NCI-H2081 treated with DMSO at 0.1 percent for 48 hours (cell line): Measurements from ENCODE around the gene KRTAP10-8.
"Not testable (repeated sequence)": the region's sequence is repeated elsewhere in the genome, so short reads cannot be mapped to it uniquely, and the experiment has no call there.

Source experiments
- DNase-seq: peaks from one replicate; lab custom pipeline; 2025; lab: John Stamatoyannopoulos, UW

KRTAP10-8 gene

DNA sequence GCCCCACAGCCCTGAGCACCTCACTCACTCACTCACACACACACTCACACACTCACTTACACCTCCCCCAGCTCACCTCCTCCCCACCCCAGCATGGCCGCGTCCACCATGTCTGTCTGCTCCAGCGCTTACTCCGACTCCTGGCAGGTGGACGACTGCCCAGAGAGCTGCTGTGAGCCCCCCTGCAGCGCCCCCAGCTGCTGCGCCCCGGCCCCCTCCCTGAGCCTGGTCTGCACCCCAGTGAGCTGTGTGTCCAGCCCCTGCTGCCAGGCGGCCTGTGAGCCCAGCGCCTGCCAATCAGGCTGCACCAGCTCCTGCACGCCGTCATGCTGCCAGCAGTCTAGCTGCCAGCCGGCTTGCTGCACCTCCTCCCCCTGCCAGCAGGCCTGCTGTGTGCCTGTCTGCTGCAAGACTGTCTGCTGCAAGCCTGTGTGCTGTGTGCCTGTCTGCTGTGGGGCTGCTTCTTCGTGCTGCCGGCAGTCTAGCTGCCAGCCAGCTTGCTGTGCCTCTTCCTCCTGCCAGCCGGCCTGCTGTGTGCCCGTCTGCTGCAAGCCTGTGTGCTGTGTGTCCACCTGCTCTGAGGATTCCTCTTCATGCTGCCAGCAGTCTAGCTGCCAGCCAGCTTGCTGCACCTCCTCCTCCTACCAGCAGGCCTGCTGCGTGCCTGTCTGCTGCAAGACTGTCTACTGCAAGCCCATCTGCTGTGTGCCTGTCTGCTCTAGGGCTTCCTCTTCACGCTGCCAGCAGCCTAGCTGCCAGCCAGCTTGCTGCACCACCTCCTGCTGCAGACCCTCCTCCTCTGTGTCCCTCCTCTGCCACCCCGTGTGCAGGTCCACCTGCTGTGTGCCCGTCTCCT, 34.7 kb downstream of the KRTAP10-8 start, which contains the start of gene KRTAP10-11:
TSS of gene KRTAP10-11 (plus strand) at position 49 of the 856 bp plus-strand sequence. CDS start at position 94, 45 bp downstream.
- DNase-seq = not testable (repeated sequence)

DNA sequence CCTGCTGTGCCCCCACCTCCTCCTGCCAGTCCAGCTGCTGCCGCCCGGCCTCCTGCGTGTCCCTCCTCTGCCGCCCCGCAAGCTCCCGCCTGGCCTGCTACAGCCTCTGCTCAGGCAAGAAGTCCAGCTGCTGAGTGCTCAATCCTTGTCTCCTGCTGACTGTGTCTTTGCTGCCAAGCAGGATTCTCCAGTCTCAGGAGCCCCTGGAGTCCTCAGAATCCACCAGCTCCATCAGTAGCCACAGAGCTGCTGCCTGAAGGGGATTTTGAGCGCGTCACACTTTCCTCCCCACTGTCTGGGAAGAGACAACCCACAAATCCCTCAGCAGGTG, 35.3 kb downstream of the KRTAP10-8 start:
- DNase-seq = no peak

DNA sequence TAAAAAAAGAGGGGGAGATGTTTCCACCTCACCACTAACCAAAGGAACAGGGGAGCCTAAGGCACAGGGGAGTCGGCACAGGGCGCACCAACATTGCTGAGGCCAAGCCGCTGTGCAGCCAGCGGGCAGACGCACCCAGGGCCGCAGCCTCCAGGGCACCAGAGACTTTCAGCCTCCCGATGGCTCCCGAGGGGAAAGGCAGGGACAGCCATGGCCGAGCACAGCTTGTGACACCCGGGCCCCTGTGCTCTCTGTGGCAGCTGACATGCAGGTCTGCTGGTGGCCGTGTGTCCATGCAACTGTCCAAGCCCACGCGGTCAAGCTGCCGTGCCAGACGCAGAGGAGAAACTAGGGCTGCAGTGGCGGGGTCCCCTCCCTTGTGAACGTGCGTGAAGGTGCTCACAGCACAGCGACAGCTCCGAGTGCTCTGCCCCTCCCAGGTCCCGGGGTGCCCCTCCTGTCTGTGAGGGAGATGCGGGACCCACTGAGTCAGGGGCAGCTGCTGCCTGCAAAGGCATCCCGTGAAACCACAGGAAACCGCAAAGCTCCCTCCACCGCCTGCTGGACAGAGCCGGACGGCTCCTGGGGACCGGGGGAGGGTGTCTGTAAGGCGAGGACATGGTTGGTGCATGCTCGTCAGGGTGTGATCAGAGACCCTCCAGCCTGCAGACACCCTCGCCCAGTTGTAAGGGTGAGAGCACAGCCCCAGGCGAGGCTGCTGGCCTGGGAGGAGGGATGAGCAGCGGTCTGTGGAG, 36.9 kb downstream of the KRTAP10-8 start:
- no peak for DNase-seq

DNA sequence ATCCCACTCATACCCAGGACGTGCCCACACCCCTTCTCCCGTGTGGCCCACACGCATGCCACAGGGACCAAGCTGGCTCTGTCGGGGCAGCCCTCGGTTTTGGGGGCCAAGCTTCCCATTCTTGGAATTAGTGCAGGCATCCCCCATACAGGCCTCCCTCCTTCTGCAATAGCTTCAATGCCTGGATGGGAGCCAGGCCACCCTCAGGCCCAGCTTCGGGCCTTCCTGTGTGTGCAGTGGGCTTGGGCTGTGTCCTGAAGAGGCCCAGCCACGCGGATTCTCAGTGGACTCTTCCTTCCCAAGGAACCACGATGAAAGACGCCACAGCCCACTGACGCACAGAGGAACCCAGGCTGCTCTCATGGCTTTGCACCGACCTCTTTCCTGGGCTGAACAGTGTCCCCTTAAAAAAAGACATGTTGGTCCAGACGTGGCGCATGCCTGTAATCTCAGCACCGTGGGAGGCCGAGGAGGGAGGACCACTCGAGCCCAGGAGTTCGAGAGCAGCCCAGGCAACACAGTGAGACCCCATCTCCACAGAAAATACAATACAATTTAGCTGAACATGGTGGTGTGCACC, 37.7 kb downstream of the KRTAP10-8 start:
- no peak for DNase-seq

DNA sequence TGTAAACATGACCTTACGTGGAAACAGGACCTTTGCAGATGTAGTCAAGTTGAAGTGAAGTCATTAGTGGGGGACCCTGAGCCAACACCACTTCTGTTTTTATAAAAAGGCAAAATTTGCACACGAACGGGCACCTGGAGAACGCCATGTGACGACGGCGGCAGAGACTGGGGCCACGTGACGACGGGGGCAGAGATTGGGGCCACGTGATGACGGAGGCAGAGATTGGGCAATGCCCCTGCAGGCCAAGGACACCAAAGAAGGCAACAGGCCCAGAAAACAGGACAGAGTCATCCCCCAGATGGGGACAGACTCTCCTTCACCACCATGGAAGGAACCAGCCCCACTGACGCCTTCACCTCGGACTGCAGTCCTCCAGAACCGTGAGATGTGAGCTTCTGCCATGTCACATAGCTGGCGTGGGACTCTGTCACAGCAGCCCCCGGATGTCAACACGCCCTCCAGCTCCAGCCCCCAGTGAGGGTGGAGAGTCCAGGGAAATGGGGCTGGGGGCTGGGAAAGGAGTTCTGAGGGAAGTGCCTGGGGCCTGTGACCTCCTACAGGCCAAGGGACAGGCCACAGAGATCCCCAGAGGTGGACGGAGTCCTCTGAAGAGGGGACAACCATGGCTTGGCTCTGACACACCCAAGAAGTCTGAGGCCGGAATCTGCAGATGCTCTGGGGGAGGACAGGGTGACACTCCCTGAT, 38.5 kb downstream of the KRTAP10-8 start:
- DNase-seq = no peak

DNA sequence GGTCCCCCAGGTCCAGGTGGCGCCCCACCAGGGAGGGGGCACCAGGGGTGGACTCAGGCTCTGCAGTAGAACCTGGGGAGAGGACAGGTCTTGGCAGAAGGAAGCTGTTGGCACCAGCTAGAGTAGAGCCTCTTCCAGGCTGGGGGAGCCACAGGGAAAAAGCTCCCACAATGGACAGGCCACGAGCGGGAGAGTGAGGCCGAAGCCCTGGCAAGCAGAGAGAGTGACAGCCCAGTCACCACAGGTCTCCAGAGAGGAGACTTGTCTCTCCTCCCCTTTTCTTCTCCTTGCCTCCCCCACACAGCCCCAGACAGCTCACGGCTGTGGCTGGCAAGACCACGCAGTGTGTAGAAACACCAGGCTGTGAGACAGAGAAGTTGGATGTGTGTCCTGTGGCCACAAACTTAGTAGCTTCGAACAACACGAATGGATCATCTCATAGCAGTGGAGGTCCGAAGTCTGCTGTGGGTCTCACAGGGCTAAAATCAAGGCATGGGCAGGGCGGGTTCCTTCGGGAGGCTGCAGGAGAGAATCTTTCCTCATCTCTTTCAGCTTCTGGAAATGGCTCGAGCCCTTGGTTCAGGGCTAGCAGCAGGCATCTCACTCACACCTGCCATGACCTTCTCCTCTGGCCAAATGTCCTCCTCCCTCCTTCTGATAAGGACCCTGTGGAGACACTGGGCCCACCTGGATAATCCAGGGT, 39.2 kb downstream of the KRTAP10-8 start:
- no peak for DNase-seq

DNA sequence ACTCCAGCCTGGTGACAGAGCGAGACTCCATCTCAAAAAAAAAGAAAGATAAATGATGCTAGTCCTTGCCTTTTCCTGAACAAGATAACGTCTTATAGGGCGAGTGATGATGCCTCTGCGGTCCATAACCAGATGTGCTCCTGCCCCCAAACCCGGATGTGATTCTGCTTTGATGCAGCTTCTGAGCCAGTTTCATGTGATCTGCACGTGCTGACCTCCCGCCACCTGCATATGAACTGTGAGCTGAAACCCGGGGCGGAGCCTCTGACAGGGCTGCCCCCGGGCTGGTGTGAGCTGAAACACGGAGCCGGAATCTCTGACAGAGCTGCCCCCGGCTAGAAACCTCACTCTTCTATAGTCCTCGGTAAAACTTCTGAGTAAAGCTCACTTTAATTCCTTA, 41.2 kb downstream of the KRTAP10-8 start:
- DNase-seq = no peak

DNA sequence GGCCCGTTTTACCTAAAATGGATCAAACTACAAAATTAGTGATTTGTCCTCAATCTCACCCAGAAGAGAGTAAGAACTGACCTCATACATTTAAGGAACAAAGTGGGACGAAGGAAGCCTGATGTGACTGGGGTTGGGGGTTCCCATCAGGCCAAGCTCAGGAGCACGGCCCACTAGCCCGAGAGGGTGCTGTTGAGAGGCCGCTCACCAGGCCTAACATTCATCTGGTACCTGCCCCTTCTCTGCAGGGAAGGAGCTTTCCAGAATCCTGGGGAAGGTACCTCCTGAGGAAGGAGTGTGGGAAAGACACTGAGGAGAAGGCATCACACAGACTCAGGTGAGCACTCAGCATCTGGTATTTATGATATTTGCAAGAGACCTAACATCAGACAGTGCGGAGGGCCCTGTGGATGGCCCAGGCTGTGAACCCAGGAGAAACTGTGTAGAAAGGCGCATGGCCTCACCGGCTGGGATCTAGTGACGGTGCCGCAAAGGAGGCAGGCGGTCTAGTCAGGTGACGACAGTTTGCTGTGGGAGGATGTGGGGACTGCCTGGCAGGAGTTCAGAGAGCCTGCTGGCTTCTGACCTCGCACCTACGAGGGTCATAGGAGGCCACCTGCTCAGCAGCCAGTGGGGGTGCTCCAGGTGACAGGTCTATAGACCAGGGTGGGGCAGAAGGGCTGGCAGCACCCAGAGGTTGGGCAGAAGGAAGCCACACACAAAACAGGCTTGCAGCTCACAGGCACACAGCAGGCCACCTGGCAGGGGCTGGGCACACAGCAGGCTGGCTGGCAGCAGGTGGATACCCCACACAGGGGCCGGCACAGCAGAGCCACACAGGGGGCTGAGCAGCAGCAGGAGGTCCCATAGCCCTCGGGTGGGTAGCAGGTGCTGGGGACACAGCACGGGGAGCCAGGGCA, 42.0 kb downstream of the KRTAP10-8 start:
- peak; percentile 12 for DNase-seq

DNA sequence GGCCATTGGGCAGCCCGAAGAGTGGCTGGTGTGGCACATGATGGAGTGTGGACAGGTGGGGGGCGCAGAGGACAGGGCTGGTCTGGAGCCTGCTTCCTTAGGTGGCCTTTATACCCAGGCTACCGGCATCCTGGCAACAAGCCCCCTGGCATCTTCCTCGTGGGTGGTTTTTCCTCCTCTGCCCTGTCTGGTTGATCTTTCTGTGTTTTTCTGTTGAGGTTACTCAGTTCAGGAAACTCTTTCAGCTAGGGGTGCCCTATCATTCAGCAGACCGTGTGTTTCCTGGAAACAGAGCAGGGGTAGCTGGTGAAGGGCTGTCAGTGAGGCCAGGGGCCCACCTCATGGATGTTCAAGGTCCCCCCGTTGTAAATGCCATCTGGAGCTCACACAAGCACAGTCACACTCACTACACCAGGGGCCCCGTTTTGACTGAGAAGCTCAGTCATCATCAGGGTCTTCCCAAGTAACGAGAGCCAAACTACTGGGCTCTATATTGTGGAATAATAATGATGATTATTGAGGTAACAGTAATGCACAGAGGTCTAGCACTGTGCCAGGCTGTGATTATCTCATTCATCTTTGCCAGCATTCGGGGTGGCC, 42.8 kb downstream of the KRTAP10-8 start, which contains the start of gene KRTAP12-4:
TSS of gene KRTAP12-4 (minus strand) at position 84 of the 600 bp plus-strand sequence. CDS start at position 39, 45 bp downstream.
- no peak for DNase-seq

DNA sequence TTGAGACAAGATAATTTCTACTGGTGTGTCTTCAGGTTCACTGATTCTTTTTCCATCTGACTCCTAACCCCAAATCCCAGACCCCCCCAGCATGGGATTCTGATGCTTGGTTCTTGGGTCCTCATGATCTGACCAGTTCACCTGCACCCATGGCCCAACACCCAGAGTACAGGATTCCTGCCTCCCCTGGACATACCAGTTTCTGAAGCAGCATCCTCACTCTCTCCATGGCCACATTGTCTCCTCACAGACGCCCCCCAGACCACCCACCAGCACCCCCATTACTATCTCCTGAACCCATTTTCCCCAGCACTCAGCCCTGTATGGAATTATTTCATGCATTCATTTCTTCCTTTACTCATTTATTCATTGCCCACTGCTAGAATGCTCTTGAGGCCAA, 45.0 kb downstream of the KRTAP10-8 start:
- DNase-seq = no peak

DNA sequence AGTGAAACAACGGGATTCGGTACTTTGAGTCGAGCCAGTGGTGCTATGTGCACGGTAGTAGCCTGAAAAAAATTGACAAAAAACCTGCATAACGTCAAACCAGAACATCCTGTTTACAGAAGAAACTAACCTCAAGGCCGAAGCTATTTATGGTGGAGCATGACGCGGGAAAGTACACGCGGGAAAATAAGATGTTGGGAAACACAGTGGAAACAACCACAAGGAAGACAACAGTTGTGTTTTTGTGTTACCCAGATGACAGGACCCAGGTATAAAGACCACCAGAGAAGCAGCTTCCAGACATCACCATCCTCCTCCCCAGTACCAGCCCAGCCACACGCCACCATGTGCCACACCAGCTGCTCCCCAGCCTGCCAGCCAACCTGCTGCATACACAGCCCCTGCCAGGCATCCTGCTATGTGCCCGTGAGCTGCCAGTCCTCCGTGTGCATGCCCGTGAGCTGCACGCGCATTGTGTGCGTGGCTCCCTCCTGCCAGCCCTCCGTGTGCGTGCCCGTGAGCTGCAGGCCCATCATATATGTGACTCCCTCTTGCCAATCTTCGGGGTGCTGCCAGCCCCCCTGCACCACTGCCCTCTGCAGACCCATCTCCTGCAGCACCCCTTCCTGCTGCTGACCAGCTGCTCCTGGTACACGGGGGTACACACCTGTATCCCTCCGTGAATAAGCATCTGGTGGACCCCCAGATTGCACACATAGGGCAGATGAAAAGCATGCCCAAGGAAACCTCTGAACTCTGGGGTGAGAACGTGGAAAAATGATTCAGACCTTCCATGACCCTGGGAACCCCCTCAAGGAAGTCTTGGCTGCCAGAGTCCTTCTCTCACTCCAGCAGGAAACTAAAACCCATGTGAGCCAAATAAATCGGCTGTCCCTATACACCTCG, 46.0 kb downstream of the KRTAP10-8 start, which contains the start of gene KRTAP12-3:
TSS of gene KRTAP12-3 (plus strand) at position 298 of the 906 bp plus-strand sequence. CDS start at position 346, 48 bp downstream.
- DNase-seq = no peak

DNA sequence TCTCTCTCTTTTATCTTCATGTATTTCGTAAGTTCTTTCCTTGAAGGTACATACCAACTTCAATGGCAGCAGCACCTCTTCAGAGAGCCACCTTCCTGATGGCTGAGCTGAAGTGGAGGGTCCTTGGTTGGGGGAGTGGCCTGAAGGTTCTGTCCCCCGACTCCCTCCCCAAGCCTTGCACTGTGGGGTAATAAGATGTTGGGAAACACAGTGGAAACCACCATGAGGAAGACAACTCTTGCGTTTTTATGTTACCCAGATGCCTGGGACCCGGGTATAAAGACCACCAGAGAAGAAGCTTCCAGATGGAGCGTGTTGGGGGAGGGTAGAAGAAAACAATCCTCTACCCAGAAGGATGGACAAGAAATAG, 46.6 kb downstream of the KRTAP10-8 start:
- DNase-seq = no peak

DNA sequence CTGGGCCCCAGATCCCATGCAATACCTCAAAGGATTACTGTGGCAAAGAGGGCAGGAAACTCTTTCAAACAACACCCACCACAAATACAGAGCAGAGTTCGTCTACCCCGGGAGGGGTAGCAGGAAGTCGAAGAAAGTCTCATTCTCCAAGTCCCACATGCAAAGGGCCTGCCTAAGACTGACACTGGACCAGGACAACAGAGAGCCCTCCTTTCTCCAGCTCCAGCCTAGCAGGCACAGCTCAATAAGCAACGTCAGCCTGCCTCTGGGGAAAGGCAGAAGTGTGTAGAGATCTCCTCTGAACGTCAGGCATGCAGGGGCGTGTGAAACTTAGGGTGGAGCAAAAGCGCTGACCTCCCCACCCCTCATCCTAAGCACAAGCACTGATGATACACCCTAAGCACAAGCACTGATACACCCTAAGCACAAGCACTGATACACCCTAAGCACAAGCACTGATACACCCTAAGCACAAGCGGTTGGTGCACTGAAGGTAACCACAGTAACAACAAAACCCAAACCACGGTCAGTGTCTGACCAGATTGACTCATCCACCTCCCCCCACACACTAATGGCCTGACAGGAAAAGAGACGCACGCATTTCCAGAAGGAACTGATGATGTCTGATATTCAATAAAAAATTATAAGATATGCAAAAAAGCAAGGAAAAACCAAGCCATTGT, 47.2 kb downstream of the KRTAP10-8 start:
- DNase-seq = no peak

DNA sequence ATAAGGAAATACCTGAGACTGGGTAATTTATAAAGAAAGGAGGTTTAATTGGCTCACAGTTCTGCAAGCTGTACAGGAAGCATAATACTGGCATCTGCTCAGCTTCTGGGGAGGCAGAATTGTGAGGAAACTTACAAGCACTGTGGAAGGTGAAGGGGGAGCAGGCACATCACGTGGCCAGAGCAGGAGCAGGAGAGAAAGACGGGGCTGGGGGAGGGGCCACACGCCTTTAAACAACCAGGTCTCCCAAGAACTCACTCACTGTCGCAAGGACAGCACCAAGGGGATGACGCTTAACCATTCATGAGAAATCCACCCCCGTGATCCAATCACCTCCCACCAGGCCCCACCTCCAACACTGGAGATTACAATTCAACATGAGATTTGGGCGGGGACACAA, 49.7 kb downstream of the KRTAP10-8 start:
- DNase-seq = not testable (repeated sequence)
